HepG2 (cell line): ENCODE results near the gene RNF213. TPM values are rescaled to one million over a fixed set of nuclear protein-coding genes. Genes with fewer than 3 reads are reported as not detected.

ENCODE experiments used
- ATAC-seq: fragments of 200-7000 bp; cut with Tn5 transposase; 3 replicates; pipeline ENCODE4 v1.9.1; 2020; ENCODE audit warnings: mild to moderate bottlenecking, moderate library complexity
- BruUV-seq: library from RNA; stranded (reverse); fragments of 400-500 nt; replicated peaks from 2 replicates; lab custom pipeline; 2021; lab: Mats Ljungman, UMichigan
- CTCF ChIA-PET: fragments of 300-600 bp; formaldehyde crosslinking; extraction: SDS; loops from one replicate; lab custom pipeline; 2021; ENCODE audit warnings: low total read pairs, inconsistent platforms, low intra/inter-chr PET ratio; lab: Yijun Ruan, JAX
- POLR2A ChIA-PET: fragments of 350-600 bp; sonication (Branson Sonifier 250); formaldehyde crosslinking; loops from one replicate; lab custom pipeline; 2020; ENCODE audit warnings: antibody characterized with exemption, inconsistent platforms; lab: Yijun Ruan, JAX
- DNase-seq: peaks from one replicate; pipeline ENCODE4 v3.0.0-alpha.2; 2015; ENCODE audit warnings: low spot score
- FAIRE-seq: peaks from 3 replicates; lab custom pipeline; 2011; peaks lifted over from hg19 to GRCh38; lab: Jason Lieb, UNC
- H2AFZ ChIP-seq: one replicate; pipeline ENCODE4 v1.6.1; 2011; ENCODE audit warnings: low read length, inconsistent platforms
- H3K27ac ChIP-seq: fragments of 300-600 bp; 3 replicates; pipeline ENCODE4 v1.8.0; 2011; ENCODE audit warnings: mixed run types, mild to moderate bottlenecking, mixed read lengths, low read length, inconsistent platforms; ENCODE audit not compliant: insufficient read depth; ENCODE audit errors: extremely low read length
- H3K27me3 ChIP-seq, 2 experiments: fragments of 200-600 bp in 1 of 2; 2 replicates in 1 of 2; 3 replicates in 1 of 2; pipeline versions ENCODE4 v1.6.0 to v1.8.0; 2011; ENCODE audit warnings: low read length in 2 of 2, mild to moderate bottlenecking in 2 of 2, moderate library complexity in 2 of 2, inconsistent platforms in 1 of 2; ENCODE audit not compliant: insufficient read depth in 2 of 2, control insufficient read depth in 1 of 2
- H3K36me3 ChIP-seq, 2 experiments: fragments of 200-600 bp in 1 of 2; replicated peaks in 1 of 2; 2 replicates in 1 of 2; 3 replicates in 1 of 2; pipeline versions ENCODE4 v1.5.1 to v1.8.0; 2011; ENCODE audit warnings: low read length in 2 of 2, inconsistent platforms in 1 of 2; ENCODE audit not compliant: insufficient read depth in 2 of 2, control insufficient read depth in 1 of 2
- H3K4me1 ChIP-seq: 2 replicates; pipeline ENCODE4 v1.5.1; 2012; ENCODE audit warnings: low read length, inconsistent platforms; ENCODE audit not compliant: insufficient read depth
- H3K4me2 ChIP-seq: 2 replicates; pipeline ENCODE4 v1.6.0; 2011; ENCODE audit warnings: low read depth, low read length, inconsistent platforms
- H3K4me3 ChIP-seq, 3 experiments: fragments of 200-600 bp in 1 of 3; sonication (generic), shearing (Covaris generic) in 1 of 3; replicated peaks in 1 of 3; 2 replicates each; pipeline ENCODE4 v1.5.1; 2011 to 2016; ENCODE audit warnings: low read length in 3 of 3, inconsistent platforms in 2 of 3, low read depth in 2 of 3, mild to moderate bottlenecking in 2 of 3, control low read depth in 1 of 3, mixed read lengths in 1 of 3; ENCODE audit not compliant: insufficient read depth in 1 of 3
- H3K79me2 ChIP-seq: one replicate; pipeline ENCODE4 v1.6.1; 2011; ENCODE audit warnings: low read length, inconsistent platforms; ENCODE audit not compliant: insufficient read depth
- H3K9ac ChIP-seq: 2 replicates; pipeline ENCODE4 v1.6.0; 2011; ENCODE audit warnings: mild to moderate bottlenecking, low read depth, low read length, inconsistent platforms; ENCODE audit not compliant: insufficient read depth
- H3K9me3 ChIP-seq: 2 replicates; pipeline ENCODE4 v1.5.1; 2012; ENCODE audit warnings: mild to moderate bottlenecking, low read length
- H4K20me1 ChIP-seq: 2 replicates; pipeline ENCODE4 v1.6.0; 2011; ENCODE audit warnings: inconsistent platforms, mild to moderate bottlenecking, low read length, moderate library complexity; ENCODE audit not compliant: insufficient read depth
- ADNP ChIP-seq: sonication (generic); formaldehyde crosslinking; IDR thresholded peaks from 2 replicates; pipeline ENCODE4 v1.4.0; 2020; ENCODE audit warnings: missing genetic modification reagents
- FOSL2 ChIP-seq: sonication (generic); formaldehyde crosslinking; IDR thresholded peaks from 2 replicates; pipeline ENCODE4 v1.4.0; 2020; ENCODE audit warnings: missing genetic modification reagents
- HNF4G ChIP-seq, 2 experiments: sonication (generic) in 1 of 2; formaldehyde crosslinking in 1 of 2; IDR thresholded peaks; 2 replicates each; pipeline versions ENCODE4 v1.4.0 to v1.6.1; 2011 to 2020; ENCODE audit warnings: borderline replicate concordance in 2 of 2, low read depth in 2 of 2, mild to moderate bottlenecking in 2 of 2, low read length in 1 of 2, missing genetic modification reagents in 1 of 2, moderate library complexity in 1 of 2
- KDM4B ChIP-seq: sonication (generic); formaldehyde crosslinking; IDR thresholded peaks from 2 replicates; pipeline ENCODE4 v1.4.0; 2020; ENCODE audit warnings: missing genetic modification reagents
- MIER3 ChIP-seq: IDR thresholded peaks from 2 replicates; pipeline ENCODE4 v1.6.1; 2016; ENCODE audit warnings: missing compliant biosample characterization, borderline replicate concordance
- NFKB2 ChIP-seq: sonication (generic); formaldehyde crosslinking; IDR thresholded peaks from 2 replicates; pipeline ENCODE4 v1.4.0; 2020; ENCODE audit warnings: missing genetic modification reagents, borderline replicate concordance
- PHF5A ChIP-seq: IDR thresholded peaks from one replicate; pipeline ENCODE4 v1.6.1; 2018; ENCODE audit warnings: low read depth, missing genetic modification reagents; ENCODE audit not compliant: unreplicated experiment
- WGBS: methylation state at CpG from one replicate; pipeline ENCODE4 v1.1.6; 2017; ENCODE audit warnings: low lambda C conversion rate; 5-methylcytosine and 5-hydroxymethylcytosine counted together
- in situ Hi-C: cut with HindIII; loops from 2 replicates; pipeline ENCODE4 v1.10.0; 2017; ENCODE audit warnings: low pct_unique_long_range_greater_than_20kb; ENCODE audit not compliant: extremely low pct_ligation_motif_present
- intact Hi-C: fragments of 100-400 bp; cut with micrococcal nuclease; formaldehyde crosslinking; loops from one replicate; pipeline ENCODE4 v1.10.0; 2022; ENCODE audit not compliant: unreplicated experiment
- polyA plus RNA-seq, 8 experiments: library from polyadenylated mRNA; depleted of rRNA in 3 of 8; stranded (reverse) in 7 of 8; unstranded in 1 of 8; fragments of >200 nt; fragmentation: Illumina TruSeq in 4 of 8; extraction: Trizol in 4 of 8; gene quantifications; 2 replicates each; pipeline versions ENCODE4 v1.2.1 to v1.2.3, GENCODE V29; 2011 to 2016; ENCODE audit warnings: low read depth in 4 of 8, missing spikeins in 1 of 8, mixed read lengths in 1 of 8; ENCODE audit not compliant: insufficient read depth in 1 of 8
- total RNA-seq, 5 experiments: library from RNA; depleted of rRNA; stranded (reverse); fragments of >200 nt; fragmentation: Illumina TruSeq; extraction: Trizol; gene quantifications; 2 replicates each; pipeline ENCODE4 v1.2.3, GENCODE V29; 2016; ENCODE audit warnings: low read depth in 1 of 5

The RNF213 gene
- total and polyA plus RNA-seq, 2 of the 13 experiments (the other 11 are each of a cell fraction or from before 2014, with no cell fraction given), result 38.6 to 38.7 TPM

DNA sequence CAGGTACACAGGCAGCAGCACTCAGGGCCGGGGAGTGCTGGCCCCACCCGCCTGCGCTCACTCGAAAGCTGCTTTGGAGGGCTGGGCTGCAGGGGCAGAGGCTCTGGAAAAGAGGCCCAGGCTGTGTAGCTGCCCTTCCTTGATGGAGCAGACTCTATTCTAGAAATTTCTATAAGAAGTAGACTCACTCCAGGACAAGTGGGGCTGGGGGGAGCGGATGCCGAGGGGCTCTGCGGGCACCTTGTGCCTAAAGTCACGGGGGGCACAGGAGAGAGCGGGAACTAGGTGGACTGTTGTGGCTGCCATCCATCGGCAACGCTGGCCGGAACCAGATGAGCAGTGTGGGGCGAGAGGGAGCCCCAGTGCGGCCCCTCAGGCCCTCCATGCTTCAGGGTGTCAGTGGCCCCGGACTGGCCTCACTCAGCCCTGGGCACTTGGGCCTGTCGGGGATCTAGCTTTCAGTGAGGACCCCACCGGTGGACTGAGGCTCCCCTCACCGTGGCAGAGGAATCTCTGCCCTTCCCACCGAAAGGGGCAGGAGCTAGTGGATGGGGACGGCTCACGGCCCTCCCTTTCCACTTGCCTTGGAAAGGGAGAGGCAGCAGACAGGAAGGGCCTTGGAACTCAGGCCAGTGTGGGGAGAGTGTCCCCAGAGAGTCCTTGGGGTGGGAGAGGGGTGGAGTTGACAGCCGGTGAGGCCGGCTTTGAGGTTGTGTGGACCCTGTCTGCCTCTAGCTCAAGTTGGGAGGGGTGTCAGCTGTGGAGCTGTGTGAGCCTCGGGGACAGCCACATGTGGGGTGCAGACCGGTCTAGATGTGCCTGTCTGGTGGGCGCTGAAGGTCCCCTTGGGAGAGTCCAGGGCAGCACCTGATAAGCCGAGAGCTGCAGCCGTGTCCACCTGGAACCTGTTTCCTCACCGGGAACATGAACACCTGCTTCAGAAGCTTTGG lies 170.9 kb downstream of the RNF213 start:
- H3K4me2 ChIP-seq, result no peak overlapping the region
- CTCF ChIA-PET, result interaction anchor here (5.9 kb wide), 1 partner anchor 144 kb away, joined by 114 read pairs; no protein-coding TSS in a partner anchor
- no peaks in the 10 kb centered on the region for H3K4me1 ChIP-seq
- H2AFZ ChIP-seq, result no peak overlapping the region
- intact Hi-C loops, result no loop called here
- POLR2A ChIA-PET, result no interaction called here
- H4K20me1 ChIP-seq, result no peaks in the 10 kb centered on the region; the same call in 1 of the 2 replicates
- no peak for DNase-seq
- H3K36me3 ChIP-seq, result no peaks in the 10 kb centered on the region
- no peaks in the 10 kb centered on the region for H3K27me3 ChIP-seq
- no peak overlapping the region for H3K4me3 ChIP-seq
- no peak overlapping the region for H3K27ac ChIP-seq
- no peaks in the 10 kb centered on the region for H3K9me3 ChIP-seq
- WGBS, result 67% methylated on average over 29 of the region's 29 CpGs
- no peak for ATAC-seq
- TF ChIP-seq HNF4G (IDR thresholded peaks at IDR 0.05; ENCODE audit: borderline replicate concordance, low read depth, low read length) (no peak), HNF4G (CRISPR knock-in tag; IDR thresholded peaks at IDR 0.05; ENCODE audit: borderline replicate concordance, low read depth) (no peak), NFKB2 (CRISPR knock-in tag) (no peak), ADNP (CRISPR knock-in tag) (no peak), MIER3 (CRISPR knock-in tag) (no peak), KDM4B (no peak), PHF5A (CRISPR knock-in tag) (no peak), FOSL2 (CRISPR knock-in tag) (no peak)
- TF ChIP-seq, all 625 proteins: peak for 0
- BruUV-seq, result no TSS peak
- in situ Hi-C loops, result no loop called here
- no peak overlapping the region for H3K9ac ChIP-seq
- no peak for FAIRE-seq
- no peaks in the 10 kb centered on the region for H3K79me2 ChIP-seq
